Activated CD4-positive, CD25-positive, alpha-beta regulatory T cell treated with anti-CD3 and anti-CD28 coated beads, Interleukin-2, amount 50 U/mL, for 24 hours (primary cell): ENCODE data around the gene GOLGA2.
"Not testable (repeated sequence)": the region's sequence is repeated elsewhere in the genome, so short reads cannot be mapped to it uniquely, and the experiment has no call there.

Experiments
- ATAC-seq, 2 donors: fragments of 150-1000 bp; cut with Tn5 transposase; one replicate each; pipeline ENCODE4 v1.10.0; 2021; ENCODE audit warnings: mild to moderate bottlenecking in 1 of 2, moderate library complexity in 1 of 2

The GOLGA2 gene

GRCh38 chr9:128242124-128242523, 33.7 kb downstream of the GOLGA2 start:
- no peak for ATAC-seq

- ATAC-seq: no peak
Measured at GRCh38 chr9:128233817-128234406, 41.9 kb downstream of the GOLGA2 start.

DNA sequence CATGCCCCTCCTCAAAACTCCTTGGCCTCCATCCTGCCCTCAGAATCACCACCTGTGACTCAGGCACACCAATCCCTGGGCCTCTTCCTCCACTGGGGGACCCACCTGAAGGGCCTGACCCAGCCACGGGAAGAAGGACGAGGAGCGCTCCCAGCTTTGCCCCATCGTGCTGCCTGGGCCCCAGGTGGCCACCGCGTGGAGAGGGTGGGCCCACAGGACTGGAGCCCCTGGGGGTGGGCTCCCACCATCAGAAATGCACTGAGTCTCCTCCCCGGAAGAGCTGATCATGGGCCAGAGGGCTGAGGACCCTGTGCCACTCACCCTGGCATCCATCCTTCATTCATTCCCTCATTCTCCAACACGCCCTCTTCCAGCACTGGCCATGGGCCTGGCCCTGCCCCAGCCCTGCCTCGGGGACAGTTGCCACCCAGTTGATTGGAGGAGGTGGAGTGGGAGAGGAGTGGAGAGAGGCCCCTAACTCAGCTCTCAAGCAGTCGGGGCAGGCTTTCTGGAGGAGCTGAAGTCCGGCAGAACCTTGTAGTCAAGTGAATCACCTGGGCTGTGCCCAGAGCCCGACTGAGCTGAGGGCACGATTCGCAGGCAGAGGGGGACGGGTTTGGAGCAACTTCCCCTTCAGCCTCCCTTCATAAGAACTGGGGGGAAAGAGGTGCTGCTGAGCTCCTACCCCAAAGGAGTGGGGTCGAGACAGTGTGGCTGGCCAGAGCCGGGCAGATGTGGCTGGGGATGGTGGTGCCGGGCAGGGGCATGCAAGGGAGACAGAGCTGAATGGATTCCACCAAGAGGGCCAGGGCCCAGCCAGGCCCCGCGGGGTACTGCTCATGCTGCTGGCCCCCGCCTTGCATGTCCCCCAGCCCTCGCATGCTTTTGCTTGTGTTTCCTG, 43.0 kb downstream of the GOLGA2 start:
- no peak for ATAC-seq

DNA sequence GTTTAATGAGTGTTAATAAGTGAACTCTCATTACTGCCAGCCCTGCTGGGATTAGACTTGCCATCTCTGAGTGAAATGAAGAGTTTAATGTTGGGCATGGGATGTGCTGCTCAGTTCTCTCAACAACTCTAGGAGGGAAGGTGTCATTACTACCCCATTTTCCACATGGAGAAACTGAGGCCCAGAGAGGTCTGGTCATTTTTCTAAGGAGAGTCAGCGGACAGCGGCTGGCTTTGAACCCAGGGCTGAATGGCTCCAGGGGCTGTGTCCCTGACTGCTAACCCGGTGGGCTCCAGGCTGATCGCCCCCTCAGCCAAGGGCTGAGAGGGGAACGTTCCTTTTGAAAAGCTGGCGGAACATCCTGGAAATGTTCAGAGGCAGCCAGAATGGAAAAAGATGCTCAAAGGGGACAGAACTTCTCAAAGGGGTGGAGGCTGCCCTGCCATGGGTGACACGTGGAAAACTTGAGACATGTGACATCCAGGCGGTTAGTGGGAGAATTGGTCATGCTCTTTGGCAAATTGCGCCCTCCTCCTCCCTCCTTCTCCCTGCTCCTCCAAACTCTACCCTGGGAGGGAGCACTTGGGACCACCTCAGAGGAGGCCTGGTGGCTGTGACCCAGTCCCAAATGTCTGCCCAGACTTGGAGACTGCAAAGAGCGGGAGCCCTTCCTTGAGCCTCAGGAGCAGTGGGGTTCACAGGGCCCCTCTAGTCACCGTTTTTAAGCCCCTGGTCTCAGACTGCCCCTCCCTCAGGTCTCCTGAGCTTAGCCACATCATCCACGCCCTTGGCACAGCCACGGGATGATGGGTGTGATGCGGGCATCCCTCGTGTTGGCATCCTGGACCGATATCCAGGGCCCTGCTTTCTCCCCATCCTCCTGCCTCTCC, 43.9 kb downstream of the GOLGA2 start:
- ATAC-seq: no peak

- not testable (repeated sequence) for ATAC-seq
Measured at GRCh38 chr9:128230897-128231296, 44.9 kb downstream of the GOLGA2 start.

GRCh38 chr9:128226412-128226801, 49.4 kb downstream of the GOLGA2 start:
- no peak for ATAC-seq

- ATAC-seq: no peak
Measured at GRCh38 chr9:128225770-128226411, 49.9 kb downstream of the GOLGA2 start.

GRCh38 chr9:128224877-128225276, 50.9 kb downstream of the GOLGA2 start:
- ATAC-seq: no peak

DNA sequence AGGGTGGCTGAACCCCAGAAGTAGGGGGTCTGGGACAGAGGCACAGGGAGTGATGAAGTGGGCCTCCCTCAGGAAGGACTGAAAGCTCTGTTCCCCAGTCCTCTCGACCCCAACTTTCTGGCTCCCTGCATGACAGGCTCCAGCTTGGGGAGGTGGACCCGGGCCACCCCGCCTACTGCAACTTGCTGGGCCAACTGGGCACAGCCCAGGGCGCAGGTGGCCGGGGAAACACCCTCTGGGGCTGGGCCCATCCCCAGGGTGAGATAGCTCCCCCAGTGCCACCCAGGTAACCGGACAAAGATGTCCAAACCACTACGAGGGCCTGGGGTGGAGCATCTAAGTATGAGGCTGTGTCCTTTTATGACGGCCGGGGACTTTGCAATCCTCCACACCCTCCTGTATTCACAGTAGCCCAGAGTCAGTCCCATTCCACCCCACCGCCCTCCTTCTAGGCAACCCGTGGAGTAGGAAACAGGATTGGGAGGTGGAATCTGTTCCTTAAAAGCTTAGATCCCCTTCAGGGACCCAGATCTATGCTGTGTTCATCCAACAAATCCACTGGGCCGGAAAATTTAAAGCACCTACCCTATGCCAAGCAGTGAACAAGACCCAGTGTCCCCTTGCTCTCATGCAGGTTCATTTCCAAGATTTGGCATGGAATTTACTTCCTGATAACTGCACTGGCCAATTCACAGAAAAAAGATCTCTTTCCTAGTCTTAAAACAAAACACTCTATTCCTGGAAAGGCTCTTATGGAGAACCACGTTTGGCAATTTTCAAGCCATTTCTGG, 52.7 kb downstream of the GOLGA2 start:
- ATAC-seq: no peak

- ATAC-seq: no peak
Measured at GRCh38 chr9:128222026-128222425, 53.8 kb downstream of the GOLGA2 start.

DNA sequence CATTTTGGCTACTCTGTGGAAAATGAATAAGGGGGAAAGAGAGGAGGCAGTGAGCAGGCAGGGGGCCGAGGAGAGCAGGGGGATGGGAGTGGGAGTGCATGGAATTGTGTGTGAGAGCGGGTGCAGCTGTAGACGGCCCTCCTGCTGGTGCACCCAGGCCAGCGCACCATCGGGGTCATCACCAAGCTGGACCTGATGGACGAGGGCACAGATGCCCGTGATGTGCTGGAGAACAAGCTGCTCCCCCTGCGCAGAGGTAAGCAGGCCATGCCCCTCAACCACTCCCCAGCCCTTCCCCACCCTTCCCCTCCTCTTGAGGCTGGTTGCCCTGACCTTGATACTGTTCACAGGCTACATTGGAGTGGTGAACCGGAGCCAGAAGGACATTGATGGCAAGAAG, 56.0 kb downstream of the GOLGA2 start:
- ATAC-seq: no peak

DNA sequence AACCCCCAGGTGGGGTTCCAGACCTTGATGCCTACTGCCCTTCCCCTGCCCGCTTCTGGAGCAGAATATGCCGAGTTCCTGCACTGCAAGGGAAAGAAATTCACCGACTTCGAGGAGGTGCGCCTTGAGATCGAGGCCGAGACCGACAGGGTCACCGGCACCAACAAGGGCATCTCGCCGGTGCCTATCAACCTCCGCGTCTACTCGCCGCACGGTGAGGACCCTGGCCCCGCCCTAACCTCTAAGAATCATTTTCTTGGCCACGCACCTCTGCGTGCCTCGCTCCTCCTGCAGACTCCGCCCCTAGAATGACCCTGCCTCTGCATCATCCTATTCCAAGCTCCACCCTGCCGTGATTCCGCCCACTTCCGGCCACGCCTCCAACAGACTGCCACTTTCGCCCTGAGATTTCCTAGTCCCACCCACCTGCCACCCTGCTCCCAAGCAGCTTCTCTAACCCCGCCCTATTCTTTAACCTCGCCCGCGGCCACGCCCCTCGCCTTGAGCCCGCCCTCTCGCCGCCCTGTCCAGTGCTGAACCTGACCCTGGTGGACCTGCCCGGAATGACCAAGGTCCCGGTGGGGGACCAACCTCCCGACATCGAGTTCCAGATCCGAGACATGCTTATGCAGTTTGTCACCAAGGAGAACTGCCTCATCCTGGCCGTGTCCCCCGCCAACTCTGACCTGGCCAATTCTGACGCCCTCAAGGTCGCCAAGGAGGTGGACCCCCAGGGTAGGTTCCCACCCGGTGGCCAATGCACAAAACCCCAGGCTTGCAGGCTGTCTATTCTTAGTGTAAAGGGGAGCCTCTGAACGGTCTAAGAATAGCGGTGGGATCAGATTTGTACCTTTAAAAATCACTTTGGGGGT, 57.1 kb downstream of the GOLGA2 start:
- ATAC-seq: peak; percentile 96 to 97

DNA sequence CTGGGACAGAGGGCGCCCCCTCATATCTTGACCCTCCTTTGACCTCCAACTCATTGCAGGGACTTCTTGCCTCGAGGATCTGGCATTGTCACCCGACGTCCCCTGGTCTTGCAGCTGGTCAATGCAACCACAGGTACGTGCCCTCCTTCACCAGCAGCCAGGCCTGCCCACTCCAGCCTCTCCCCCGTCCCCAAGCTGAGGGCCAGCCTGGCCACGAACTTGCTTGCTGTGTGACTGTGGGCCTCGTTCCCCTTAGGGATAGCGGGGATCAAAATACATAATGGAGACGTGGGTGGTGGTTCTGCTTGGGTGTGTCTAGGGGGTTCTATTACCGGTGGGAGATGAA, 57.7 kb downstream of the GOLGA2 start:
- no peak for ATAC-seq

DNA sequence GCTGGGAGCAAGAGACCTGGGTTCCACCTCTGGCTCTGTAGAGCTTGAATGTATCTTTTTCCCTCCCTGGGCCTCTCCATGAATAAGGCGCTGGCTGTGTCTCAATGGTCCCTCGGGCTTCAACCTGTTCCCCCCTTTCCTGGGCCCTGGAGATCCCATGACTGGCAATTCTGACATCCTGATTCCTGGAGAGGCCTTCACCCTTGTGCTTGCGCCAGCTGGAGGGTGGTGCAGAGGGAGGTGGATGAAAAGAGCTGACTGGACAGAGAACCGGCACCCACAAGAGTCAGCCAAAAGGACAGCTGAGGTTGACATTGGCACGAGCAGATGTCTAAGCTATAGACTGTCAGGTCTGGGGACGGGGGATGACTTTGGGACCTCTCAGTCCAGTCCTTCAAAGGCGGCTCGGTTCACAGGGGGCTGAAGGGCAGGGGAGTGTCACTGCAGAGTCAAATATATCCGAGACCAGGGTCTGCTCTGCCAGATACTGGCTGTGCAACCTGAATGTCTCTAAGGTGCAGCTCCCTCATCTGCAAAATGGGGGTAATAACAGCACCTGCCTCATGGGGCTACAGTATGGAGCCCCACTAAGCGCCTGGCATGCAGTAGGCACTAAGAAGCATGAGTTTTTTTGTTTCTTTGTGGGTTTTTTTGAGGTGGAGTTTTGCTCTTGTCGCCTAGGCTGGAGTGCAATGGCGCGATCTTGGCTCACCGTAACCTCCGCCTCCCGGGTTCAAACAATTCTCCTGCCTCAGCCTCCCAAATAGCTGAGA, 58.8 kb downstream of the GOLGA2 start:
- no peak for ATAC-seq

DNA sequence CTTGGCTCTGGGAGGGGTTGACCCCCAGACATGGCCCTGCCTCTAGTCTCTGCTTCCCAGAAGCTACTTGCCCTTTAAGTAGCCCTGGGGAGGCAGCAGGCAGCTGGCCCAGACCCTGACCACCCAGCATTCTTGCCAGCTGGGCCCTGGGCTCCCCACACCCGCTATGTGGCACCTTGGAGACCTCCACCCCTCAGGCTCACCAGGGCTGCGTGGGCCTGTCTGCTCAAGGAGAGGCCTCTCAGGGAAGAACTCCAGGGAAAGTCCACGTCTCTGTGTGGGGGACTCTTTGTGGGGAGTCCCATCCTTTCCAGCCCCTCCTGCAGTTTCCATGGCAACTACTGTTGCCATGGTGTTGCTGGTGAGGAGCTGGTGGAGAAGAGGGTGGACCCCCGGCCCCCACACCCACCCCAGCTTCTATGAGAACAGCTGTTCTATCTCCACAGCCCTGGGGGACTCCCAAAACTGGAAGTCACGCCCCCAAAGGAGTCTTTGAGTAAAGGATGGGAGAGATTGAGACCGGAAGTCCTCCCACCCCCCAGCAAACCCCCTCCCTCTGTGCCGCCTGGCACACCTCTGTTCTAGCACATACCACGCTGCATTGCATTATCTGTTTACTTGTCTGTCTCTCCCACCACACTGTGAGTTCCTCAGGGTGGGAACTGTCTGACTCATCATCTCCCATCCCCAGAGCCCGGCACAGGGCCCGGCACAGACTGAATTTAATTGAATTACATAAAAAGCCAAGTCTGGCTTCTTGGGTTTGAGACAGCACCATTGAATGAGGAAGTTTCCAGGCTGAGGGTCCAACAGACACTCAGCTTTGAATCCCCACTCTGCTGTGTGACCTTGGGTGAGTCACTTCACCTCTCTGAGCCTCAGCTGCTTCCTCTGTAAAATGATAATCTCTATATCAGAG, 60.1 kb downstream of the GOLGA2 start:
- no peak for ATAC-seq

GRCh38 chr9:128214571-128215490, 61.0 kb downstream of the GOLGA2 start:
- no peak for ATAC-seq

- ATAC-seq: no peak
Measured at GRCh38 chr9:128213746-128214497, 61.9 kb downstream of the GOLGA2 start.
